SK-N-SH treated with all-trans-retinoic acid at 6 μM for 48 hours (cell line): ENCODE data around the gene SOX5.

Source experiments
- ARNTL ChIP-seq: fragments of 450-650 bp; formaldehyde crosslinking; IDR thresholded peaks from 2 replicates; pipeline ENCODE4 v1.5.0; 2020; ENCODE audit warnings: low read depth, mild to moderate bottlenecking, moderate library complexity, borderline replicate concordance
- CSDC2 ChIP-seq: fragments of 250-450 bp; sonication (Bioruptor Pico); IDR thresholded peaks from 2 replicates; pipeline ENCODE4 v1.5.0; 2020; ENCODE audit warnings: mild to moderate bottlenecking, moderate library complexity
- ESRRG ChIP-seq: fragments of 250-450 bp; sonication (Bioruptor Pico); IDR thresholded peaks from 2 replicates; pipeline ENCODE4 v1.6.1; 2021; ENCODE audit warnings: mild to moderate bottlenecking
- GLIS3 ChIP-seq: fragments of 250-450 bp; sonication (Bioruptor Pico); IDR thresholded peaks from 2 replicates; pipeline ENCODE4 v1.5.0; 2020; ENCODE audit warnings: mild to moderate bottlenecking, moderate library complexity
- OSR1 ChIP-seq: fragments of 250-450 bp; sonication (Bioruptor Pico); IDR thresholded peaks from 2 replicates; pipeline ENCODE4 v1.8.0; 2022; ENCODE audit warnings: moderate library complexity, mild to moderate bottlenecking, inconsistent platforms
- SNAI2 ChIP-seq: fragments of 250-450 bp; sonication (Bioruptor Pico); IDR thresholded peaks from 2 replicates; pipeline ENCODE4 v1.5.0; 2020; ENCODE audit warnings: mild to moderate bottlenecking, moderate library complexity
- TOX ChIP-seq: fragments of 250-450 bp; sonication (Bioruptor Pico); IDR thresholded peaks from 2 replicates; pipeline ENCODE4 v1.8.0; 2021; ENCODE audit warnings: mild to moderate bottlenecking, moderate library complexity, borderline replicate concordance
- ZC3H10 ChIP-seq: fragments of 250-450 bp; sonication (Bioruptor Pico); IDR thresholded peaks from 2 replicates; pipeline ENCODE4 v1.5.1; 2021; ENCODE audit warnings: mild to moderate bottlenecking, moderate library complexity
- ZFP3 ChIP-seq: fragments of 250-450 bp; sonication (Bioruptor Pico); IDR thresholded peaks from 2 replicates; pipeline ENCODE4 v1.5.0; 2020; ENCODE audit warnings: mild to moderate bottlenecking, moderate library complexity
- ZNF8 ChIP-seq: fragments of 450-650 bp; formaldehyde crosslinking; IDR thresholded peaks from 2 replicates; pipeline ENCODE4 v1.5.0; 2020; ENCODE audit warnings: mild to moderate bottlenecking, moderate library complexity
- TF ChIP-seq, protein P1 (sequence below): fragments of 250-450 bp; sonication (Bioruptor Pico); IDR thresholded peaks from 2 replicates; pipeline ENCODE4 v1.8.0; 2021; ENCODE audit warnings: low read depth, mild to moderate bottlenecking, moderate library complexity, borderline replicate concordance
- TF ChIP-seq, protein P2 (sequence below): fragments of 250-450 bp; sonication (Bioruptor Pico); IDR thresholded peaks from 2 replicates; pipeline ENCODE4 v1.8.0; 2020; ENCODE audit warnings: mild to moderate bottlenecking, moderate library complexity, borderline replicate concordance
- TF ChIP-seq, protein P3 (sequence below): fragments of 250-450 bp; sonication (Bioruptor Pico); IDR thresholded peaks from 2 replicates; pipeline ENCODE4 v1.5.0; 2020; ENCODE audit warnings: mild to moderate bottlenecking, moderate library complexity
- TF ChIP-seq, protein P4 (sequence below): fragments of 250-450 bp; sonication (Bioruptor Pico); IDR thresholded peaks from 2 replicates; pipeline ENCODE4 v1.5.1; 2020; ENCODE audit warnings: low read depth, mild to moderate bottlenecking, moderate library complexity

DNA sequence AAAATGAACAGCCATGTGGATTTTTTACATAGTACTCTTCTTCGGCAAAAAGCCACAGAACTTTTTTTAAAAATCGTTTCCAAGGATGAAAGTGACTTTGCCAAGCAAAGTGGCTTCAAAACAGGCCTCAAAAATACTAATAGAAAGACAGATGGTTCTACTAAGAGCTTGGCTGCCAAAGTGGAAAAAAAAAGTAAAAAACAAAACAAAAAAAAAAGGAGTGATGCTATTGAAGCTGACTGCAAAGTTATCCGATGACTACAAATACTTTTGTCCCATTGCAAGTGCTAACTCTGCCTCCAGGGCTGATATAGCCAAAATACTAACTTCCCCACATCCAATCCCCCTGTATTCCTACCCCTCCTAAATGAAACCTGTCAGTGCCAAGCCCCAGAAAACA, 277.6 kb downstream of the SOX5 start:
- TF ChIP-seq TOX (CRISPR knock-in tag) (no peak), OSR1 (CRISPR knock-in tag) (no peak), ESRRG (CRISPR knock-in tag) (no peak), SNAI2 (no peak), CSDC2 (CRISPR knock-in tag) (no peak), ZC3H10 (CRISPR knock-in tag) (no peak), ZNF8 (CRISPR knock-in tag) (no peak), GLIS3 (no peak), ZFP3 (no peak), ARNTL (no peak)
- TF ChIP-seq, protein P1, sequence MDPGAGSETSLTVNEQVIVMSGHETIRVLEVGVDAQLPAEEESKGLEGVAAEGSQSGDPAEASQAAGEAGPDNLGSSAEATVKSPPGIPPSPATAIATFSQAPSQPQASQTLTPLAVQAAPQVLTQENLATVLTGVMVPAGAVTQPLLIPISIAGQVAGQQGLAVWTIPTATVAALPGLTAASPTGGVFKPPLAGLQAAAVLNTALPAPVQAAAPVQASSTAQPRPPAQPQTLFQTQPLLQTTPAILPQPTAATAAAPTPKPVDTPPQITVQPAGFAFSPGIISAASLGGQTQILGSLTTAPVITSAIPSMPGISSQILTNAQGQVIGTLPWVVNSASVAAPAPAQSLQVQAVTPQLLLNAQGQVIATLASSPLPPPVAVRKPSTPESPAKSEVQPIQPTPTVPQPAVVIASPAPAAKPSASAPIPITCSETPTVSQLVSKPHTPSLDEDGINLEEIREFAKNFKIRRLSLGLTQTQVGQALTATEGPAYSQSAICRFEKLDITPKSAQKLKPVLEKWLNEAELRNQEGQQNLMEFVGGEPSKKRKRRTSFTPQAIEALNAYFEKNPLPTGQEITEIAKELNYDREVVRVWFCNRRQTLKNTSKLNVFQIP (CRISPR knock-in tag) = no peak
- TF ChIP-seq, protein P2, sequence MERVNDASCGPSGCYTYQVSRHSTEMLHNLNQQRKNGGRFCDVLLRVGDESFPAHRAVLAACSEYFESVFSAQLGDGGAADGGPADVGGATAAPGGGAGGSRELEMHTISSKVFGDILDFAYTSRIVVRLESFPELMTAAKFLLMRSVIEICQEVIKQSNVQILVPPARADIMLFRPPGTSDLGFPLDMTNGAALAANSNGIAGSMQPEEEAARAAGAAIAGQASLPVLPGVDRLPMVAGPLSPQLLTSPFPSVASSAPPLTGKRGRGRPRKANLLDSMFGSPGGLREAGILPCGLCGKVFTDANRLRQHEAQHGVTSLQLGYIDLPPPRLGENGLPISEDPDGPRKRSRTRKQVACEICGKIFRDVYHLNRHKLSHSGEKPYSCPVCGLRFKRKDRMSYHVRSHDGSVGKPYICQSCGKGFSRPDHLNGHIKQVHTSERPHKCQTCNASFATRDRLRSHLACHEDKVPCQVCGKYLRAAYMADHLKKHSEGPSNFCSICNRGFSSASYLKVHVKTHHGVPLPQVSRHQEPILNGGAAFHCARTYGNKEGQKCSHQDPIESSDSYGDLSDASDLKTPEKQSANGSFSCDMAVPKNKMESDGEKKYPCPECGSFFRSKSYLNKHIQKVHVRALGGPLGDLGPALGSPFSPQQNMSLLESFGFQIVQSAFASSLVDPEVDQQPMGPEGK = no peak
- TF ChIP-seq, protein P3, sequence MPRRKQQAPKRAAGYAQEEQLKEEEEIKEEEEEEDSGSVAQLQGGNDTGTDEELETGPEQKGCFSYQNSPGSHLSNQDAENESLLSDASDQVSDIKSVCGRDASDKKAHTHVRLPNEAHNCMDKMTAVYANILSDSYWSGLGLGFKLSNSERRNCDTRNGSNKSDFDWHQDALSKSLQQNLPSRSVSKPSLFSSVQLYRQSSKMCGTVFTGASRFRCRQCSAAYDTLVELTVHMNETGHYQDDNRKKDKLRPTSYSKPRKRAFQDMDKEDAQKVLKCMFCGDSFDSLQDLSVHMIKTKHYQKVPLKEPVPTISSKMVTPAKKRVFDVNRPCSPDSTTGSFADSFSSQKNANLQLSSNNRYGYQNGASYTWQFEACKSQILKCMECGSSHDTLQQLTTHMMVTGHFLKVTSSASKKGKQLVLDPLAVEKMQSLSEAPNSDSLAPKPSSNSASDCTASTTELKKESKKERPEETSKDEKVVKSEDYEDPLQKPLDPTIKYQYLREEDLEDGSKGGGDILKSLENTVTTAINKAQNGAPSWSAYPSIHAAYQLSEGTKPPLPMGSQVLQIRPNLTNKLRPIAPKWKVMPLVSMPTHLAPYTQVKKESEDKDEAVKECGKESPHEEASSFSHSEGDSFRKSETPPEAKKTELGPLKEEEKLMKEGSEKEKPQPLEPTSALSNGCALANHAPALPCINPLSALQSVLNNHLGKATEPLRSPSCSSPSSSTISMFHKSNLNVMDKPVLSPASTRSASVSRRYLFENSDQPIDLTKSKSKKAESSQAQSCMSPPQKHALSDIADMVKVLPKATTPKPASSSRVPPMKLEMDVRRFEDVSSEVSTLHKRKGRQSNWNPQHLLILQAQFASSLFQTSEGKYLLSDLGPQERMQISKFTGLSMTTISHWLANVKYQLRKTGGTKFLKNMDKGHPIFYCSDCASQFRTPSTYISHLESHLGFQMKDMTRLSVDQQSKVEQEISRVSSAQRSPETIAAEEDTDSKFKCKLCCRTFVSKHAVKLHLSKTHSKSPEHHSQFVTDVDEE = no peak
- TF ChIP-seq, protein P4, sequence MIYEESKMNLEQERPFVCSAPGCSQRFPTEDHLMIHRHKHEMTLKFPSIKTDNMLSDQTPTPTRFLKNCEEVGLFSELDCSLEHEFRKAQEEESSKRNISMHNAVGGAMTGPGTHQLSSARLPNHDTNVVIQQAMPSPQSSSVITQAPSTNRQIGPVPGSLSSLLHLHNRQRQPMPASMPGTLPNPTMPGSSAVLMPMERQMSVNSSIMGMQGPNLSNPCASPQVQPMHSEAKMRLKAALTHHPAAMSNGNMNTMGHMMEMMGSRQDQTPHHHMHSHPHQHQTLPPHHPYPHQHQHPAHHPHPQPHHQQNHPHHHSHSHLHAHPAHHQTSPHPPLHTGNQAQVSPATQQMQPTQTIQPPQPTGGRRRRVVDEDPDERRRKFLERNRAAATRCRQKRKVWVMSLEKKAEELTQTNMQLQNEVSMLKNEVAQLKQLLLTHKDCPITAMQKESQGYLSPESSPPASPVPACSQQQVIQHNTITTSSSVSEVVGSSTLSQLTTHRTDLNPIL (CRISPR knock-in tag) = no peak
